Body of pancreas (tissue), 4 donors: ENCODE measurements around the gene C3orf20.

Source experiments
- POLR2A ChIP-seq, 3 donors: fragments of 450-650 bp; IDR thresholded peaks; one replicate each; pipeline ENCODE4 v1.6.1; 2016; ENCODE audit warnings: antibody characterized with exemption in 3 of 3, mild to moderate bottlenecking in 2 of 3
- TF ChIP-seq, protein P1 (sequence below), 7 experiments: fragments of 450-650 bp in 4 of 7; fragments of 200-600 bp in 3 of 7; sonication (generic) in 3 of 7; IDR thresholded peaks; one replicate each; pipeline ENCODE4 v1.5.1; 2016 to 2019; ENCODE audit warnings: antibody characterized with exemption in 7 of 7

DNA sequence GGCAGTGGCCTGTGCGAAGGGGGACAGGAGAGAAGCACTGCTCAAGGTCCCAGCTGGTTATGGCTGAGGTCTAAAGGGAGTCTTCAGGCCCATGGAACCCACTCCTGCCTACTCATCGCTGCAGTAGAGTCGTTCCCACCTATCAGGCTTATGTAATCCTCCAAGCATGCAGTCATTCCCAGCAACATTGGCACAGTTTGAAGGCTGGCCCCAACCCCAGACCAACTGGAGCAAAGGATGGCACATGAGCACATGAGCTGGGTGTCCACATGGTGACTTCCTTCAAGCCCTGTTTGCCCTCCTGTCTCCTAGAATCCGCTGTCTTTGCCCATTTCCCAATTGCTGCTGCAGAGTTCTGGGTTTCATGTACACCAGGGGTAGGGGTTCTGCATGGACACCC lies 83.4 kb downstream of the C3orf20 start:
- no peak for TF ChIP-seq POLR2A (IDR thresholded peaks at IDR 0.05)
- TF ChIP-seq, protein P1, sequence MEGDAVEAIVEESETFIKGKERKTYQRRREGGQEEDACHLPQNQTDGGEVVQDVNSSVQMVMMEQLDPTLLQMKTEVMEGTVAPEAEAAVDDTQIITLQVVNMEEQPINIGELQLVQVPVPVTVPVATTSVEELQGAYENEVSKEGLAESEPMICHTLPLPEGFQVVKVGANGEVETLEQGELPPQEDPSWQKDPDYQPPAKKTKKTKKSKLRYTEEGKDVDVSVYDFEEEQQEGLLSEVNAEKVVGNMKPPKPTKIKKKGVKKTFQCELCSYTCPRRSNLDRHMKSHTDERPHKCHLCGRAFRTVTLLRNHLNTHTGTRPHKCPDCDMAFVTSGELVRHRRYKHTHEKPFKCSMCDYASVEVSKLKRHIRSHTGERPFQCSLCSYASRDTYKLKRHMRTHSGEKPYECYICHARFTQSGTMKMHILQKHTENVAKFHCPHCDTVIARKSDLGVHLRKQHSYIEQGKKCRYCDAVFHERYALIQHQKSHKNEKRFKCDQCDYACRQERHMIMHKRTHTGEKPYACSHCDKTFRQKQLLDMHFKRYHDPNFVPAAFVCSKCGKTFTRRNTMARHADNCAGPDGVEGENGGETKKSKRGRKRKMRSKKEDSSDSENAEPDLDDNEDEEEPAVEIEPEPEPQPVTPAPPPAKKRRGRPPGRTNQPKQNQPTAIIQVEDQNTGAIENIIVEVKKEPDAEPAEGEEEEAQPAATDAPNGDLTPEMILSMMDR (IDR thresholded peaks at IDR 0.05): no peak
